Measurements from ENCODE around the gene TSC22D4. TPM values are rescaled to one million over a fixed set of nuclear protein-coding genes. Genes with fewer than 3 reads are reported as not detected.
"Not testable (repeated sequence)": the region's sequence is repeated elsewhere in the genome, so short reads cannot be mapped to it uniquely, and the experiment has no call there.

Gene TSC22D4
- total and polyA plus RNA-seq, 2 experiments from 2014 or later: 26.2 to 89.6 TPM

DNA sequence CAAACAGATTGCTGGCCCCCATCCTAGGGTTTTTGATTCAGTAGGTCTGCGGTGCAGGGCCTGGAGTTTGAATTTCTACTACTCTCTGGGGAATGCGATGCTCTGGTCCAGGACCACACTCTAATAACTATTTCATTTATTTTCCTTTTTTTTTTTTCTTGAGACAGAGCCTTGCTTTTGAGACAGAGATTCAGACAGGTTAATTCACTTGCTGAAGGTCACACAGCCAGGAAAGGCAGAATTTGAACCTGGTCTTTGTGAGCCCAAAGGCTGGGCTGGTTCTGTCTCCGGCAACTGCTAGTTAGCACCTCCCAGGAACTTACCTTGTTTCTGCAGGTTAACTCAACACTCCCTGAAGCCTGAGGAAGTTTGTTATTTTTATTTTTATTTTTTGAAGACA lies 26.5 kb downstream of the TSC22D4 start:
- H3K9me2 ChIP-seq (replicated peaks; ENCODE audit: insufficient read depth): no peaks in the 10 kb centered on the region
- H3K27me3 ChIP-seq: no peaks in the 10 kb centered on the region
- WGBS (ENCODE audit: low lambda C conversion rate, missing lambda C conversion rate): 99% methylated on average over 3 of the region's 3 CpGs
- no peak for DNase-seq (ENCODE audit: low spot score)
- no peaks in the 10 kb centered on the region for H3K9me3 ChIP-seq (ENCODE audit: low read depth)
- no peaks in the 10 kb centered on the region for H3K36me3 ChIP-seq (replicated peaks; ENCODE audit: insufficient read depth, low read depth)
- no peaks in the 10 kb centered on the region for H3K79me2 ChIP-seq
- H3K27ac ChIP-seq: no peak overlapping the region
- H3K4me2 ChIP-seq: no peak overlapping the region
- no peaks in the 10 kb centered on the region for H3K4me1 ChIP-seq (ENCODE audit: insufficient read depth)
- no peaks in the 10 kb centered on the region for H4K20me1 ChIP-seq (ENCODE audit: insufficient read depth, poor library complexity, severe bottlenecking)
- H2AFZ ChIP-seq: no peak overlapping the region
- H3K4me3 ChIP-seq: no peak overlapping the region
- TF ChIP-seq, protein P1, sequence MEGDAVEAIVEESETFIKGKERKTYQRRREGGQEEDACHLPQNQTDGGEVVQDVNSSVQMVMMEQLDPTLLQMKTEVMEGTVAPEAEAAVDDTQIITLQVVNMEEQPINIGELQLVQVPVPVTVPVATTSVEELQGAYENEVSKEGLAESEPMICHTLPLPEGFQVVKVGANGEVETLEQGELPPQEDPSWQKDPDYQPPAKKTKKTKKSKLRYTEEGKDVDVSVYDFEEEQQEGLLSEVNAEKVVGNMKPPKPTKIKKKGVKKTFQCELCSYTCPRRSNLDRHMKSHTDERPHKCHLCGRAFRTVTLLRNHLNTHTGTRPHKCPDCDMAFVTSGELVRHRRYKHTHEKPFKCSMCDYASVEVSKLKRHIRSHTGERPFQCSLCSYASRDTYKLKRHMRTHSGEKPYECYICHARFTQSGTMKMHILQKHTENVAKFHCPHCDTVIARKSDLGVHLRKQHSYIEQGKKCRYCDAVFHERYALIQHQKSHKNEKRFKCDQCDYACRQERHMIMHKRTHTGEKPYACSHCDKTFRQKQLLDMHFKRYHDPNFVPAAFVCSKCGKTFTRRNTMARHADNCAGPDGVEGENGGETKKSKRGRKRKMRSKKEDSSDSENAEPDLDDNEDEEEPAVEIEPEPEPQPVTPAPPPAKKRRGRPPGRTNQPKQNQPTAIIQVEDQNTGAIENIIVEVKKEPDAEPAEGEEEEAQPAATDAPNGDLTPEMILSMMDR (IDR thresholded peaks at IDR 0.05; ENCODE audit: poor library complexity): no peak
- no peak for TF ChIP-seq EZH2phosphoT487 (IDR thresholded peaks at IDR 0.05; ENCODE audit: low read depth, severe bottlenecking, unreplicated experiment)

DNA sequence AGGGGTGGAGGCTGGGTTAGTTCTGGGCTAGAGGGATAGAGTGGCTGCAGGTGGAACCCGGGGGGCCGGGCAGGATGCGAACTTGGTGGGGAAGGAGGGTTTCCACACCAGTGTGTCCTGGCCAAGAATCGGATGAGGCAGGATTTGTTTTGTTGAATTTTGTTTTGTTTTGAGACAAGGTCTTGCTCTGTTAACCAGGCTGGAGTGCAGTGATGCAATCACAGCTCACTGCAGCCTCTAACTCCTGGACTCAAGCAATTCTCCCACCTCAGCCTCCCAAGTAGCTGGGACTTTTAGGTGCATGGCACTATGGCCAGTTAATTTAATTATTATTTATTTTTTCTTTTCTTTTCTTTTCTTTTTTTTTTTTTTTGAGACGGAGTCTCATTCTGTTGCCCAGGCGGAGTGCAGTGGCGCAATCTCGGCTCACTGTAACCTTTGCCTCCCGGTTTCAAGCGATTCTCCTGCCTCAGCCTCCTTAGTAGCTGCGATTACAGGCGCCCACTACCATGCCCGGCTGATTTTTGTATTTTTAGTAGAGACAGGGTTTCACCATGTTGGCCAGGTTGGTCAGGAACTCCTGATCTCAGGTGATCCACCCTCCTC lies 29.7 kb downstream of the TSC22D4 start:
- Histone ChIP-seq H3K27me3 (no peaks in the 10 kb centered on the region), H3K27ac (no peak overlapping the region), H3K9me3 (ENCODE audit: low read depth) (no peaks in the 10 kb centered on the region), H4K20me1 (ENCODE audit: insufficient read depth, poor library complexity, severe bottlenecking) (no peaks in the 10 kb centered on the region), H3K4me1 (ENCODE audit: insufficient read depth) (peaks cover 7% of the 10 kb centered on the region), H3K36me3 (replicated peaks; ENCODE audit: insufficient read depth, low read depth) (no peaks in the 10 kb centered on the region), H3K4me2 (no peak overlapping the region), H3K79me2 (no peaks in the 10 kb centered on the region), H2AFZ (no peak overlapping the region), H3K9me2 (replicated peaks; ENCODE audit: insufficient read depth) (no peaks in the 10 kb centered on the region), H3K4me3 (no peak overlapping the region)
- DNase-seq (ENCODE audit: low spot score): no peak
- TF ChIP-seq EZH2phosphoT487 (IDR thresholded peaks at IDR 0.05; ENCODE audit: low read depth, severe bottlenecking, unreplicated experiment): no peak
- TF ChIP-seq, protein P1 (IDR thresholded peaks at IDR 0.05; ENCODE audit: poor library complexity): no peak
- no peak for TF ChIP-seq EZH2 (IDR thresholded peaks at IDR 0.05; ENCODE audit: borderline replicate concordance)
- WGBS (ENCODE audit: low lambda C conversion rate, missing lambda C conversion rate): 90% methylated on average over 13 of the region's 13 CpGs

DNA sequence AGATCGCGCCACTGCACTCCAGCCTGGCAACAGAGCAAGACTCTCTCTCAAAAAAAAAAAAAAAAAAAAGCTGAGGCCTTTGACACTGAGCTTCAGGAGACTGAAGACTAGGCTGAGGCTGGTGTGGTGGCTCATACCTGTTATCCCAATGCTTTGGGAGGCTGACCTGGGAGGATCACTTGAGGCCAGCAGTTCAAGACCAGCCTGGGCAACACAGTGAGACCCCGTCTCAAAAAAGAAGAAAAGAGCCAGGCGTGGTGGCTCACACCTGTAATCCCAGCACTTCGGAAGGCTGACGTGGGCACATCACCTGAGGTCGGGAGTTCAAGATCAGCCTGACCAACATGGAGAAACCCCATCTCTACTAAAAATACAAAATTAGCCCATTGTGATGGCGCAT lies 31.7 kb downstream of the TSC22D4 start:
- not testable (repeated sequence) for H3K4me3 ChIP-seq; H3K4me1 ChIP-seq (ENCODE audit: insufficient read depth); H3K9me3 ChIP-seq (ENCODE audit: low read depth); H3K27ac ChIP-seq; DNase-seq (ENCODE audit: low spot score); H3K4me2 ChIP-seq; H4K20me1 ChIP-seq (ENCODE audit: insufficient read depth, poor library complexity, severe bottlenecking); H3K9me2 ChIP-seq (replicated peaks; ENCODE audit: insufficient read depth); H3K79me2 ChIP-seq; H3K36me3 ChIP-seq (replicated peaks; ENCODE audit: insufficient read depth, low read depth); H3K27me3 ChIP-seq; H2AFZ ChIP-seq
- WGBS (ENCODE audit: low lambda C conversion rate, missing lambda C conversion rate): 93% methylated on average over 6 of the region's 8 CpGs

DNA sequence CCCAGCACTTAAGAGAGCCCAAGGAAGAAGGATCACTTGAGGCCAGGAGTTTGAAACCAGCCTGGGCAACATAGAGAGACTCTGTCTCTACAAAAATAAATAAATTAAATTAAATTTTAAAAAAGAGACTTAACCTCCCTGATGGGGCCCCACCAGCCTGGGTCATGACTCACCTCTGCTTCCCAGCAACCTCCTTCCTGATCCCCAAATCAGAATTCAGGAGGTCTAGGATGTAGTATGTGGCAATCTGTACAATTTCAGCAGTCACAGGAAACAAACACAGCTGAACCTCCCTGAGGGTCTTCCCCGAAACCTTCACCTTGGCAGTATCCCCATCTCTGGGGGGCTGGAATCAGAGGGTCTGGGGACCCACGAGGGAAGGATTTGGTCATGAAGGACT lies 33.0 kb downstream of the TSC22D4 start:
- H2AFZ ChIP-seq: no peak overlapping the region
- no peak overlapping the region for H3K27ac ChIP-seq
- H3K4me3 ChIP-seq: no peak overlapping the region
- TF ChIP-seq, protein P1 (IDR thresholded peaks at IDR 0.05; ENCODE audit: poor library complexity): no peak
- TF ChIP-seq EZH2phosphoT487 (IDR thresholded peaks at IDR 0.05; ENCODE audit: low read depth, severe bottlenecking, unreplicated experiment): no peak
- no peak for TF ChIP-seq EZH2 (IDR thresholded peaks at IDR 0.05; ENCODE audit: borderline replicate concordance)
- DNase-seq (ENCODE audit: low spot score): no peak
- 69% methylated on average over 2 of the region's 2 CpGs for WGBS (ENCODE audit: low lambda C conversion rate, missing lambda C conversion rate)
- peaks cover 9% of the 10 kb centered on the region for H3K4me1 ChIP-seq (ENCODE audit: insufficient read depth)
- H3K27me3 ChIP-seq: no peaks in the 10 kb centered on the region
- no peaks in the 10 kb centered on the region for H4K20me1 ChIP-seq (ENCODE audit: insufficient read depth, poor library complexity, severe bottlenecking)
- H3K36me3 ChIP-seq (replicated peaks; ENCODE audit: insufficient read depth, low read depth): no peaks in the 10 kb centered on the region
- no peaks in the 10 kb centered on the region for H3K9me2 ChIP-seq (replicated peaks; ENCODE audit: insufficient read depth)
- H3K79me2 ChIP-seq: no peaks in the 10 kb centered on the region
- H3K9me3 ChIP-seq (ENCODE audit: low read depth): no peaks in the 10 kb centered on the region
- no peak overlapping the region for H3K4me2 ChIP-seq
